Mesenchymal stem cell (in vitro differentiated cells and primary cell): ENCODE results near the gene VWA1.

Source experiments
- DNase-seq: peaks from one replicate; pipeline ENCODE4 v3.0.0-alpha.2; 2013
- H2AFZ ChIP-seq: one replicate; pipeline ENCODE4 v1.6.1; 2013; ENCODE audit warnings: low read depth, mild to moderate bottlenecking, control low read depth, inconsistent platforms, low read length, moderate library complexity
- H2AK5ac ChIP-seq: 2 replicates; pipeline ENCODE4 v1.6.1; 2013; ENCODE audit warnings: low read length, moderate library complexity, mild to moderate bottlenecking, inconsistent platforms; ENCODE audit not compliant: severe bottlenecking
- H2BK120ac ChIP-seq: one replicate; pipeline ENCODE4 v1.6.1; 2013; ENCODE audit warnings: low read depth, mild to moderate bottlenecking, inconsistent platforms, low read length, moderate library complexity
- H2BK12ac ChIP-seq, 2 experiments: one replicate each; pipeline ENCODE4 v1.6.1; 2013; ENCODE audit warnings: inconsistent platforms in 2 of 2, low read length in 2 of 2, mild to moderate bottlenecking in 2 of 2, moderate library complexity in 2 of 2, control low read depth in 1 of 2
- H2BK15ac ChIP-seq: one replicate; pipeline ENCODE4 v1.6.1; 2013; ENCODE audit warnings: mild to moderate bottlenecking, low read depth, inconsistent platforms; ENCODE audit not compliant: poor library complexity, severe bottlenecking
- H2BK5ac ChIP-seq: 2 replicates; pipeline ENCODE4 v1.6.1; 2013; ENCODE audit warnings: low read depth, mild to moderate bottlenecking, low read length, control low read depth, inconsistent platforms; ENCODE audit not compliant: poor library complexity, severe bottlenecking
- H3K14ac ChIP-seq, 2 experiments: one replicate each; pipeline ENCODE4 v1.6.1; 2013; ENCODE audit warnings: inconsistent platforms in 2 of 2, low read length in 2 of 2, control low read depth in 1 of 2, mild to moderate bottlenecking in 1 of 2, moderate library complexity in 1 of 2
- H3K18ac ChIP-seq, 2 experiments: one replicate each; pipeline ENCODE4 v1.6.1; 2013; ENCODE audit warnings: inconsistent platforms in 2 of 2, low read length in 2 of 2, control low read depth in 1 of 2, low read depth in 1 of 2, mild to moderate bottlenecking in 1 of 2
- H3K23ac ChIP-seq, 2 experiments: one replicate each; pipeline ENCODE4 v1.6.1; 2013; ENCODE audit warnings: inconsistent platforms in 2 of 2, low read length in 2 of 2, mild to moderate bottlenecking in 2 of 2, moderate library complexity in 2 of 2, control low read depth in 1 of 2
- H3K27ac ChIP-seq: 2 replicates; pipeline ENCODE4 v1.5.1; 2013; ENCODE audit warnings: mild to moderate bottlenecking, moderate library complexity, low read length, control low read depth, inconsistent platforms; ENCODE audit not compliant: poor library complexity, severe bottlenecking
- H3K27me3 ChIP-seq, 2 experiments: 2 replicates each; pipeline versions ENCODE4 v1.6.1 to v1.7.0; 2013; ENCODE audit warnings: low read length in 2 of 2, mild to moderate bottlenecking in 2 of 2, moderate library complexity in 2 of 2, control low read depth in 1 of 2, inconsistent platforms in 1 of 2; ENCODE audit not compliant: control insufficient read depth in 1 of 2, insufficient read depth in 1 of 2
- H3K36me3 ChIP-seq, 2 experiments: 2 replicates each; pipeline versions ENCODE4 v1.6.1 to v1.7.0; 2013; ENCODE audit warnings: low read length in 2 of 2, control low read depth in 1 of 2, inconsistent platforms in 1 of 2, low read depth in 1 of 2, mild to moderate bottlenecking in 1 of 2; ENCODE audit not compliant: insufficient read depth in 2 of 2, control insufficient read depth in 1 of 2
- H3K4ac ChIP-seq, 2 experiments: one replicate each; pipeline ENCODE4 v1.6.1; 2013; ENCODE audit warnings: inconsistent platforms in 2 of 2, low read length in 2 of 2, mild to moderate bottlenecking in 2 of 2, moderate library complexity in 2 of 2, control low read depth in 1 of 2, low read depth in 1 of 2
- H3K4me1 ChIP-seq: 2 replicates; pipeline ENCODE4 v1.6.1; 2013; ENCODE audit warnings: low read depth, low read length, control low read depth; ENCODE audit not compliant: control insufficient read depth, insufficient read depth
- H3K4me2 ChIP-seq: 2 replicates; pipeline ENCODE4 v1.6.1; 2013; ENCODE audit warnings: low read length, mild to moderate bottlenecking, inconsistent platforms; ENCODE audit not compliant: poor library complexity, severe bottlenecking
- H3K4me3 ChIP-seq, 2 experiments: 2 replicates each; pipeline versions ENCODE4 v1.5.1 to v1.7.0; 2013; ENCODE audit warnings: low read length in 2 of 2, mild to moderate bottlenecking in 2 of 2, control low read depth in 1 of 2, low read depth in 1 of 2; ENCODE audit not compliant: insufficient read depth in 1 of 2
- H3K79me1 ChIP-seq: replicated peaks from 2 replicates; pipeline ENCODE4 v1.6.1; 2013; ENCODE audit warnings: mild to moderate bottlenecking, control low read depth, low read length, inconsistent platforms; ENCODE audit not compliant: poor library complexity, severe bottlenecking
- H3K9ac ChIP-seq: 2 replicates; pipeline ENCODE4 v1.7.0; 2013; ENCODE audit warnings: mild to moderate bottlenecking, low read length, moderate library complexity
- H3K9me3 ChIP-seq: 2 replicates; pipeline ENCODE4 v1.7.0; 2013; ENCODE audit warnings: mild to moderate bottlenecking, low read length; ENCODE audit not compliant: control insufficient read depth
- H4K8ac ChIP-seq: one replicate; pipeline ENCODE4 v1.6.1; 2013; ENCODE audit warnings: inconsistent platforms, mild to moderate bottlenecking, low read length, moderate library complexity
- H4K91ac ChIP-seq: one replicate; pipeline ENCODE4 v1.6.1; 2013; ENCODE audit warnings: mild to moderate bottlenecking, low read length, inconsistent platforms
- WGBS: methylation state at CpG from one replicate; pipeline ENCODE4 v1.1.7; 2013; ENCODE audit warnings: mixed read lengths; 5-methylcytosine and 5-hydroxymethylcytosine counted together

Gene VWA1

DNA sequence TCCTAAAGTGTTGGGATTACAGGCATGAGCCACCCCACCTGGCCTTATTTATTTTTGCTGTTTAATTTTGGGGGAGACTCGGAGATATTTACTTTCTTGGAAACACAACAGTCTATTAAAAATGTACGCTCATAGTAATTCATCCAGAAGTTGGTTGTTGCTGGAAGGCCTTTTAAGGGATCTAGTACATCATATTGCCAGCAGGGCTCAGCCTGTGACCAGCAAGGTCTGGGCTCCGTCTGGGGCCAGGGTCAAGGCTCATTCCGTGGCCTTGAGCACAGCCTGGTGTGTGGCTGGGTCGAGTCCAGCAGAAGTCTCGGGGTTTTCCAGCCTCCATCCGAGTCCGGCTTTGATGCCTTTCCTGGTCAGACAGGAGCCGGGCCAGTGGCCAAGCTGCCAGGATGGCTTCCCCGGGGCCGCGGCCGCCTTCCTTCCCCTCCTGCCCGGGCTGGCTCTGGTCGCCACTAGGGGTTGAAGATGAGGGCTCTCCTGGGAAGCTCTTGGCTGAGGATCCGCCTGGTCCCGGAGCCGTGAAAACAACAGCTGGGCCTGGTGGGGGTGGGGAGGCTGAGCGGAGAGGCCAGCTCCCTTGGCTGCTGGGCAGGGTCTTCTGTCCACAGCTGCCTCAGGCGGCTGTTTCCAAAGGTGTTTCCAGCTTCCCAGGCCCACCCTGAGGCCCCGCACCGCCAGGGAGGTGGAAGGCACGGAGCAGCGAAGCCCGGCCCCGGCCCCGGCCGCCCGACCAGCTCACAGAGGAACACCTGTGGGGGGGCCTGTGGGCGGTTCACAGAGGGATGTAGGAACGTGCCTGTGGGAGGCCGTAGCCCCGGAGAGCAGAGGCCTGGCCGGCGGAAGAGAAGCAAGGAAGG is 5.1 kb upstream of the VWA1 start:
- Histone ChIP-seq H3K4ac (peak overlapping the region; percentile 51 to 92), H3K27me3 (peaks cover 0 to 10% of the 10 kb centered on the region in 2 experiments), H2AFZ (no peak overlapping the region), H2BK15ac (no peak overlapping the region), H2BK120ac (peak overlapping the region; percentile 87), H3K4me1 (peaks cover 59% of the 10 kb centered on the region), H3K79me1 (no peaks in the 10 kb centered on the region), H3K4me2 (peak overlapping the region; percentile 36), H4K91ac (peak overlapping the region; percentile 87), H3K27ac (peak overlapping the region; percentile 43), H2AK5ac (peak overlapping the region; percentile 86), H3K9ac (peak overlapping the region; percentile 61), H4K8ac (peak overlapping the region; percentile 89), H2BK12ac (peak overlapping the region; percentile 38 to 69), H2BK5ac (peak overlapping the region; percentile 53), H3K14ac (no peak overlapping the region), H3K18ac (peak overlapping the region; percentile 44 to 80), H3K9me3 (no peaks in the 10 kb centered on the region), H3K23ac (no peak overlapping the region), H3K4me3 (peak overlapping the region in 1 of 2 experiments; percentile 4), H3K36me3 (peaks cover 0 to 2% of the 10 kb centered on the region in 2 experiments)
- 38% methylated on average over 30 of the region's 35 CpGs for WGBS
- peak; percentile 69 for DNase-seq

DNA sequence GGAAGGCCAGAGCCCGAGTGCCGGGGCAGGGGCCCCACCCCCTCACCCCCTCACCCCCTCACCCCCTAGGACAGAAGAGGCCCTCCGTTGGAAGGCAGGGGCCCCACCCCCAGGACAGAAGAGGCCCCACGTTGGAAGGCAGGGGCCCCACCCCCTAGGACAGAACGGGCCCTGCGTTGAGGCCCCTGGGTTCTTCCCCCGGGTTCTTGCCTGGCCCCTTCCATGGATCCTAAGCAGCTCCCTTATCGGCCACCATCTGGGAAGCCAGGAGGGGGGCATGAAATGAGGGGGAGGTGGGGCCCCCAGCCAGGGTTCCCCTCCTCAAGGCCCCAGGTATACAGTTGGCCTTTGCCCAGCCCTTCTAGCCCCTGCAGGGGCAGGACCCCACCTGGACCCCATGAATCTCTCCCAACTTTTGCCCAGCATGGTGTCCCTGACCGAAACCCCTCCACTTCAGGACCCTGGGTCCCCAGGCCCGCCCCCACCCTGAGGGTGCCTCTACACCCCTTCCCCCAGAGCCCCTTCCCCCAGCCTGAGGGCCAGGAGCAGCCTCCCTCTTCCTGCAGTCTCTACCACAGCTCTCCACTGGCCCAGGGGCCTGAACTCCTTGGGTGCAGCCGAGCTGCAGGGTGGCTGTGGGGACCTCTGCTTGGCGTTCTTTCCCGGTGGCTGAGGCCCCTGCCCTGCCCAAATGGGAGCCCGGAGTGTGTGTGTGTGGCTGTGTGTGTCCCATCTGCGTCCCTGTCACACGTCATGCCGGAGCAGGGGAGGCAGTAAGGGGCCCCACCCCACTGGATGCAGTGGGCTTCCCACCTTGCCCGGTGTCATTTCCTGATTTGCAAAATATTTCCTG is 4.3 kb upstream of the VWA1 start:
- no peak for DNase-seq
- 58% methylated on average over 15 of the region's 18 CpGs for WGBS
- peak overlapping the region; percentile 80 for H2BK15ac ChIP-seq
- H3K14ac ChIP-seq: peak overlapping the region in 1 of 2 experiments; percentile 61
- peak overlapping the region; percentile 79 to 92 for H3K18ac ChIP-seq
- no peaks in the 10 kb centered on the region for H3K9me3 ChIP-seq
- peak overlapping the region; percentile 85 to 93 for H2BK12ac ChIP-seq
- peaks cover 0 to 3% of the 10 kb centered on the region in 2 experiments for H3K36me3 ChIP-seq
- H2AFZ ChIP-seq: peak overlapping the region; percentile 29
- H3K4ac ChIP-seq: peak overlapping the region; percentile 90
- no peak overlapping the region for H3K4me3 ChIP-seq
- H3K27ac ChIP-seq: peak overlapping the region; percentile 60
- no peak overlapping the region for H3K4me2 ChIP-seq
- peak overlapping the region in 1 of 2 experiments; percentile 14 for H3K23ac ChIP-seq
- H3K79me1 ChIP-seq: peaks cover 4% of the 10 kb centered on the region
- H2BK5ac ChIP-seq: no peak overlapping the region
- H2AK5ac ChIP-seq: peak overlapping the region; percentile 94
- H3K27me3 ChIP-seq: peaks cover 0 to 10% of the 10 kb centered on the region in 2 experiments
- H4K91ac ChIP-seq: peak overlapping the region; percentile 96
- H3K4me1 ChIP-seq: peaks cover 62% of the 10 kb centered on the region
- peak overlapping the region; percentile 83 for H2BK120ac ChIP-seq
- no peak overlapping the region for H3K9ac ChIP-seq
- peak overlapping the region; percentile 96 for H4K8ac ChIP-seq

DNA sequence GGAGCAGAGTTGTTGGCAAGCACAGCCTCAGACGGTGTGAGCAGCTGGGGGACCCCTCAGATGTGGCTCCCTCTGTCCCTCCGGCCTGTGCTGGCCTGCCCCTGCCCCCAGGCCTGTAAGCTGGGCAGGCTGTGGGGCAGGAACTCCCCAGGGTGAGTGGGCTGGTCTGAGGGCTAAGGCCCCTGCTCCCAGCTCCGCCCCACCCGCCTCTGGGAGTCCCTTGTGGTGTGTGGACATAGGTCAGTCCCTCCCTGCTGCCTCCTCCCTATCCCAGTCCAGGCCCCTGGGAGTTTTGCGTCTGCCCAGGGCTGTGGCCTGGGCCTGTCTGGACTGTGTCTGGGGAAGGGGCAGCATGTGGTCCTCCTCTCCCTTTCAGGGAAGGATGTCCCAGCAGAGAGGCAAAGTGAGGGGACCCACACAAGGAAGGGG is 3.6 kb upstream of the VWA1 start:
- H2AFZ ChIP-seq: peak overlapping the region; percentile 29
- peak overlapping the region; percentile 94 for H2AK5ac ChIP-seq
- peak overlapping the region; percentile 87 for H2BK120ac ChIP-seq
- DNase-seq: peak; percentile 82
- peak overlapping the region; percentile 90 for H3K4ac ChIP-seq
- peak overlapping the region in 1 of 2 experiments; percentile 61 for H3K14ac ChIP-seq
- H2BK5ac ChIP-seq: no peak overlapping the region
- H4K8ac ChIP-seq: peak overlapping the region; percentile 96
- peak overlapping the region; percentile 92 for H4K91ac ChIP-seq
- no peak overlapping the region for H3K9ac ChIP-seq
- H3K23ac ChIP-seq: no peak overlapping the region
- peaks cover 0 to 7% of the 10 kb centered on the region in 2 experiments for H3K36me3 ChIP-seq
- no peaks in the 10 kb centered on the region for H3K9me3 ChIP-seq
- 14% methylated on average over 5 of the region's 5 CpGs for WGBS
- peaks cover 11% of the 10 kb centered on the region for H3K79me1 ChIP-seq
- H3K27me3 ChIP-seq: peaks cover 0 to 15% of the 10 kb centered on the region in 2 experiments
- H2BK12ac ChIP-seq: peak overlapping the region; percentile 91 to 93
- H3K4me3 ChIP-seq: no peak overlapping the region
- H3K18ac ChIP-seq: peak overlapping the region; percentile 79 to 92
- H3K4me2 ChIP-seq: no peak overlapping the region
- peaks cover 66% of the 10 kb centered on the region for H3K4me1 ChIP-seq
- H2BK15ac ChIP-seq: no peak overlapping the region
- peak overlapping the region; percentile 60 for H3K27ac ChIP-seq
